Testis (tissue), 2 donors: ENCODE results near the gene FBXO40.

Source experiments
- CTCF ChIP-seq, 3 experiments: fragments of 450-650 bp in 2 of 3; fragments of 200-600 bp in 1 of 3; sonication (generic) in 1 of 3; IDR thresholded peaks; one replicate each; pipeline ENCODE4 v1.5.1; 2016 to 2019; ENCODE audit warnings: antibody characterized with exemption in 3 of 3, mild to moderate bottlenecking in 2 of 3, moderate library complexity in 1 of 3
- POLR2A ChIP-seq: fragments of 450-650 bp; IDR thresholded peaks from one replicate; pipeline ENCODE4 v1.6.1; 2017; ENCODE audit warnings: antibody characterized with exemption, mild to moderate bottlenecking, moderate library complexity

GRCh38 chr3:121642601-121643314, 49.6 kb downstream of the FBXO40 start:
- TF ChIP-seq CTCF (IDR thresholded peaks at IDR 0.05) = no peak
- no peak for TF ChIP-seq POLR2A
